HEK293T (cell line): ENCODE data around the gene TCF19.

ENCODE experiments used
- ARNT ChIP-seq: fragments of 450-650 bp; IDR thresholded peaks from 2 replicates; pipeline ENCODE4 v1.6.1; 2017; ENCODE audit warnings: mild to moderate bottlenecking
- ELF4 ChIP-seq: fragments of 450-650 bp; IDR thresholded peaks from 2 replicates; pipeline ENCODE4 v1.6.1; 2017; ENCODE audit warnings: antibody characterized with exemption
- FOXA1 ChIP-seq: fragments of 450-650 bp; IDR thresholded peaks from 2 replicates; pipeline ENCODE4 v1.6.1; 2016; ENCODE audit warnings: mild to moderate bottlenecking
- FOXK2 ChIP-seq: fragments of 450-650 bp; IDR thresholded peaks from 2 replicates; pipeline ENCODE4 v1.6.1; 2016; ENCODE audit warnings: mild to moderate bottlenecking
- NFRKB ChIP-seq: fragments of 450-650 bp; IDR thresholded peaks from 2 replicates; pipeline ENCODE4 v1.6.1; 2016; ENCODE audit warnings: mild to moderate bottlenecking, moderate library complexity
- SP1 ChIP-seq: fragments of 450-650 bp; IDR thresholded peaks from 2 replicates; pipeline ENCODE4 v1.6.1; 2017
- SUZ12 ChIP-seq: fragments of 450-650 bp; IDR thresholded peaks from 2 replicates; pipeline ENCODE4 v1.6.1; 2016; ENCODE audit warnings: mild to moderate bottlenecking

GRCh38 chr6:31165986-31166385 is 7.6 kb downstream of the TCF19 start:
- TF ChIP-seq SUZ12 (no peak), FOXA1 (no peak), ELF4 (no peak), FOXK2 (no peak), NFRKB (no peak), SP1 (no peak), ARNT (no peak)
